Measurements from ENCODE around the gene GRIP2. TPM values are rescaled to one million over a fixed set of nuclear protein-coding genes. Genes with fewer than 3 reads are reported as not detected.

The GRIP2 gene
- polyA plus RNA-seq, 4 donors, result 0.97 to 1.2 (median 1.1) TPM

DNA sequence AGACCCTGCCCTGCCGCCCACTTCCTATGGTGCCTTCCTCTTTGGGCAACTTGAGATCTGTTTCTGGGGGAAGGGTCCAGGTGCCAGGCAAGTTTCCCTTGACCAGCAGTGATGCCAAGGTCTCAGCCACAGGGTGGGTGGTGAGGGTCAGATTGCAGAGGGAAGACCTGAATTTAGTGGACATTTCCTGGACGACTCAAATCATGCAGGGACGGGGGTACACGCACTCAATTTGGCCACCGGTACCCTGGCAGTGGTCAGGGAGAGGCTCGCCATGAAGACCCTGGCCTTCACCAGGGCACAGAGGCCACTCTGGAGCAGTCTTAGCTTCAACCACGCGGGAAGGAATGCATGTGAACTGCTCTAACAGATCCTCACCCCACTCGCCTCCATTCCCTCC lies 1.5 kb upstream of the GRIP2 start:
- no peak for DNase-seq (ENCODE audit: low read depth in 4 of 4, low spot score in 3 of 4)

DNA sequence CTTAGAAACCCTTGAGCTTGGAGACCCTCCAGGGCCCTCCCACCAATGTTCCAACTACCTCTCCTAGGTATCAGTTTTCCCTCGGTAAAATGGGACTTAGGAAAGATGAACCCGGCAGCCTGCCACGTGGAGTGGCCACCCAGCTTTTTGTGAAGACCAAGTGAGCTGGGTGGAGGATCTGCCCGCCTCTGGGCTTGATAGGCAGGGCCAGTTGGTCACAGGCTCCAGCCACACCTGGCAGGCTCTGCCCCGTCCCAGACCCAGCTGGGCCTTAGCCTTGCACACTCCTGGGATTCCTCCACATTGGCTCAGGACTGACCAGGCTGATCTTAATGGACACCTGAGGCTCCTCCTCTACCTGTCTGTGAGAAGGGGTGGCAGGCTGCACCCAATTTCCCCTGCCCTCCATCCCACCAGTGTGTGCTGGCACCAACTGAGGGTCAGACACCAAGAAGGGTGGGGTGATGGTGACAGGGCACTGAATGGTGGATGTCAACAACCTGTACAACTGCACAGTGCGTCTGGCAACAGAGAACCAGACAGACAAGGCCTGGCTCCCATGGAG lies 761 bp upstream of the GRIP2 start:
- DNase-seq (ENCODE audit: low read depth in 4 of 4, low spot score in 3 of 4), result no peak

DNA sequence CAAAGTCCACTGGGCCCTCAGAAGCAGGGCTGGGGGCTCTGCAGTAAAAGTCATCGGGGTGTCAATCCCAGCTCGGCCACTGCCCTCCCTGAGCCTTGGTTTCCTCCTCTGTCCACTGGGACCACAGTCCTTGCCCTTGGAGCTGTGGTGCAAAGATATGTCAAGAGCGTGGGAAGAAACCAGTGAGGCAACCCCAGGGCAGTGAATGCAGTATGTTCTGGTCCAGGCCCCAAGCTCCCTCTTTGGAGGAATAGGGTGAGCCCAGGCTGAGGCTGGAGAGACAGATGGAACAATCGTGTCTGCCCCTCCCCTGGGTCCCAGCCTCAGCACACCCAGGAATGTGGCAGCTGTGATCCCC lies 779 bp downstream of the GRIP2 start:
- no peak for DNase-seq (ENCODE audit: low read depth in 4 of 4, low spot score in 3 of 4)

DNA sequence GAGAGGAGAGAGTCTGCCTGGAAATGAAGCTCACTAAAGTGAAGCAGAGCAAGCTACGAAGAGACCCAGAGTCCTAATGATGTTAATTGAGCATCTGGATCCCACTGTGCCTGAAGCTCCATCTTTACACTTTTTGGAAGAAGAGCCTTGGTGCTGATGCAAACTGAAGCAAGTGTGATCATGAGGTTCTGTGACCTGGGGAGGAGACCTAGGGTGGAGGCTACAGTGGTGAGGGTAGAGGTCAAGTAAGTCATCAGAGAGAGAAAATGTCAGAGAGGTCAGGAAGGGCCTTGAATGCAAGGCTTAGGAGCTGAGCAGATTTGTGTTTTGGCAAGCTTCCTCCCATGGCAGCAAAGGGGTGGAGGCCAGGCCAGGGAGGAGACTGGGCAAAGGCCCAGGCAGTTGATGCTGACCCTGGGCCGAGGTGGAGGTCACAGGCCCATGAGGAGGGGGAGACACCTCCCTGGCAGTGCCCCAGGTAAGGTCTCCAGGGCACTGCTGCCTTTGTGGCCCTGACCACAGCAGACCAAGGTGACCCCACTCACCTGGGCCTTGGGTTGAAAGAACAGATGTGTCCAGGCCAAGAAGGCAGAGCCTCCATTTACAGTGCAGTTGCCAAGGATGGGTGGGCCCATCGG lies 1.6 kb downstream of the GRIP2 start:
- no peak for DNase-seq (ENCODE audit: low read depth in 4 of 4, low spot score in 3 of 4)

DNA sequence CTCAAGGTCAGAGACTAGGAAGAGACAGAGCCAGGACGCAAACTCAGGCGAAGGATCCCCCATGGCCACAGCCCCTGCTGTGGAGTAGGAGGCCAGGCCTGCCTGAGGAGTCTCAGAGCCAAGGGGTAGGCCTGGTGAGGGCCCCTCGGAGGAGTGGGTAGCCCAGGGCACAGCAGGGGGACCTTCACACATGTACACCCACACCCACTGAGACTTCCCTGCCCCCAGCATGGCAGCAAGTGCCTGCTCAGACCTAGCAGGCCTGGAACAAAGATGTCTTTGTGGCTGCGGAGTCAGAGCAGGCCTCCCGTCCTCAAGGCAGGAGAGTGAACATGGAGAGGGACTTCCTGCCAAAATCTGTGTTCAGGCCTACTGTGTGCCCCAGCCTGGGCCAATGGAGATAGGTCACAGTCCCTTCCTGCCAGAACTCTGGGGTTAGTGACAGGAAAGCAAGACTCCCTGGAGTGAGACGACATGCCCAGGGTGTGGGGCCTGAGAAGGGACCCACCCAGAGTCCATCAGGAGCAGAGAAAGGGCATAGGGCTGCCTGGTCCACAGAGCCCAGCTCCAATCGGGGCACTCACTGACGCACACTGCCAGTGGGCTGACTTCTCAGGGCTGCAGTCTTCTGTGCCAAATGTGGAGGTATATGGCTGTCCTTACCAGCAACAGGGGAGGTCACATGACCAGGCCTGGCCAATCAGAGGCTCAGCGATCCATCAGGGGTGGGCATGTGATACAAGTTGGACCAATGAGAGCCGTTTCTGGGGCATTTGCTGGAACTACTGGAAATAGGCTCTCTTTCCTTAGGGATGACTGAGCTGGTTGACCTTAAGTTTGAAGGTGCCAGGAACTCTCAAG lies 2.3 kb downstream of the GRIP2 start:
- DNase-seq (ENCODE audit: low read depth in 4 of 4, low spot score in 3 of 4), result no peak

DNA sequence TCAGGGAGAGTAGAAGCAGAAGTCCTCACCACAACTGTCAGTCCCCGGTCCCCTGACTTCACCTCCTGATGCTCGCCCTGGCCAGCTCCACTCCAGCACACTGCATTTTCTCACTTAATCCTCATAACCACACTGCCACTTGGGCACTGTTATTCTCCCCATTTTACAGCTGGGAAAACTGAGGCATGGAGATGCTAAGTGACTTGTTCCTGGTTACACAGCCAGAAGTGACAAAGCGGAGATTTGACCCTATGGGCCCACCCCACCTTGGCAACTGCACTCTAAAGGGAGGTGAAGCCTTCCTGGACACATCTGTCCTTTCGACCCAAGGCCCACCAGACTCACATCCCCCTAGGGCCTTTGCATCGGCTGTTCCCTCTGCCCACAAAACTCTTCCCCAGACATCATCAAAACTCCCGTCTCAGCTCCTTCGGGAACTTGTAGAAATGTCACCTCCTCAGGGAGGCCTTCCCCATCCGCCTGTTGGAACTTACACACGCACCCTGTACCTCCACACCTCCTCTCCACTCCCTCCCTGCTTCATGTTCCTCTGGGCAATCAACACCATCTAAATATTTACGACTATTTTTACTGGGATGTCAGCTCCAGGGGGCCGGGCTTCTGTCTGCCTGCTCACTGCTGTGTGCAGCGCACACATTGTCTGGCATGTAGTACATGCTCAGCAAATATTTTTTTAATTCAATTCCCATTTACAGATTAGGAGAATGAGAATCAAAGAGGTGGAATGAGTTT lies 3.1 kb downstream of the GRIP2 start:
- no peak for DNase-seq (ENCODE audit: low read depth in 4 of 4, low spot score in 3 of 4)

DNA sequence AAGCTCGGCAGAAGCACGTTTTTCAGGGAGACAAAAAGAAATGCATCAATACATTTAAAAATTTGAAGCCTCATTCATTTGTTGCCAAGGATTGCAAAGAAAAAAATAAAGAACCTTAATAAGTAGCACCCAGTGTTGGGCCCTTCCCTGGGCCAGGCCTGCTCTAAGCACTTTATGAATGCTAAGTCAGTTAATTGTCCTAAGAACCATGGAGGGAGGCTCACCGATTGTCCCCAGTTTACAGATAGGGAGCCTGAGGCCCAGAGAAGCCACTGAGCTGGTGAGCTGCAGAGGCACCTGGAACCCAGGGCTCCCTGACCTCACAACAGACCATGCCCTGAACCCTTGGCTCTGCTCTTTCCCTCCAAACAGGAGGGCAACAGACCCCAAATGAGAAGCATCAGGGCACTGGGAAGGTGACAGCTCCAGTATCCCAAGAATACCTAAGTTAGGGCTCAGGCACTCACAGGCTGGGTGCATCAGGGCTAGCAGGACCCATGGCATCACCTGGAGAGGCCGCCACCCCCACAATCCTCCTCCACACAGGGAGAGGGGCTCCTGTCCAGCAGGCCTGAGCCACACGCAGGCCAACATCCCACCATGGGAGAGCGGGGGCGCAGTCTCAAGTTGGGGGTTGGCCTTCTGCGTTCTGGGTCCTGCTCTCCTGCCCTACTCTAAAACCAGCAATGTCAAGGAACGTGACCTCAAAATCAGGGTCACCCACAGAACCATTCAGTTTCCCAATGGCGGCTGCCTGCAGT lies 3.9 kb downstream of the GRIP2 start:
- no peak for DNase-seq (ENCODE audit: low read depth in 4 of 4, low spot score in 3 of 4)

DNA sequence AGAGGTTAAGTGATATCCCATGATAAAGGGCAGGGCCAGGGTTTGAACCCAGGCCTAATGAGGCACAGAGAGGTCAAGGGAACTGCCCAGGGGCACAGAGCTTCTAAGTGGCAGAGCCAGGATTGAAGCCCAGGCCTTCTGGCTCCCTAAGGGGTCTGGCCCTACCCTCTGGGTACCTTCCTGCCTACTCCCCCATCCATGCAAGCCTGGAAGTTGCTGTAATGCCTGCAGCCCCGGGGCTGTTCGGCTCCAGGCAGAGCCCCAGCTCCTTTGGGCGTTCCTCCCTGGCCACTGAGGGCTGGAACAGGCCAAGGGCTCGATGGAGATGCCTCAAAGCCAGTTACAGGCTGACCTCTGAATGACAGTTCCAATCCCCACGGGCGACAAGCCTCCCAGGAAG lies 4.5 kb downstream of the GRIP2 start:
- no peak for DNase-seq (ENCODE audit: low read depth in 4 of 4, low spot score in 3 of 4)

DNA sequence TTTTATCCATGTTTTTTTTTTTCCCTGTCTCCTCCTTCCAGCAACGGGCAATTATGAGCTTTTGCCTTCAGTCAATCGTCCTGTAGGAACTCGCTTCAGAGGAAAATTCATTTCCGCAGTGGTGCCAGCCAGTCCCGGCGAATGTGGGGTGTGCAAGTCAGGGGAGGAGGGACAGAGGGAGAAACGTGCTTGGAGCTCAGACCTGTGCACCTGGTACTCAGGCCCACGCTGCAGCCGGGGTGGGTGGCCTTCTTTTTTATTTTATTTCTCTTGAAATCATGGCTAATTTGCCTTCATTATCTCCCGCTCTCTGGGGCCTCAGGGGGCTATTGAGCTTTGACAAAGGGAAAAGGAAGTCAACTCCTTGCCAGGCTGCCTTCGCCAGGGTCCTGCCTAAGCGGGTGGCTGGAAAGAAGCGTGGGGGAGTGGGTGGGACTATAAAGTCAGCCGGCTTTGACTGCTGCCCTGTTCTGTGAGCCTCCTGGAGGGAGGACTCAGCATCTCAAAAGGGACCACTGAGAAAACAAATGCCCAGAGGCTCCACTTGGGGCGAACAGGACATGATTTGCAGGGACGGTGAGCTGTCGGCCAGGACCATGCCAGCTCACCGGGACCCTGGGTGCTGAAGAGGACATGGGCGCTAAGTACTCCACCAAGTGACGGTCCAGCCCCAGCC lies 5.5 kb downstream of the GRIP2 start:
- no peak for DNase-seq (ENCODE audit: low read depth in 4 of 4, low spot score in 3 of 4)

DNA sequence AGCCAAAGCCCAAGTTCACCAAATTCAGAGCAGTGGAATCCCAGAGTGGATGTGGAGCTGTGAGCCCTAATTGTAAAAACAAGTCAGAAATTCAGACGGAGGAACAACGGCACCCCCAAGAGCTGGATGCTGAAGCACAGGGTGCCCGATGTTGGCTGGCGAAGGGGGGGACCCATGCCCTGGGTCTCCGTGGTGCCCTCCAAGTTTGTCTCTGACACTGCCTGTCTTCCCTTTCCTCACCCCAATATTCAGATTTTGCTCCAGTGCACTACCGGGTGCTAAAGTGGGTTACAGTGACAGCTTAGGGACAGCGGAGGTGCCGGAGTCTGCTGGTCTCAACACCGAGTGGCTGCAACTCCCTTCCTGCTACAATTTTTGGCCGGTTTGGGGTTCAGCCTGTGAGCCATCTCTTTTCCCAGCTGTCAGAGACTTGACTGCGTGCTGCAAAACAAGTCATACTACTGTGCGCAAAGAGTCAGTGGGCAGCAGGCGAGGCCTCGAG lies 6.6 kb downstream of the GRIP2 start:
- no peak for DNase-seq (ENCODE audit: low read depth in 4 of 4, low spot score in 3 of 4)

DNA sequence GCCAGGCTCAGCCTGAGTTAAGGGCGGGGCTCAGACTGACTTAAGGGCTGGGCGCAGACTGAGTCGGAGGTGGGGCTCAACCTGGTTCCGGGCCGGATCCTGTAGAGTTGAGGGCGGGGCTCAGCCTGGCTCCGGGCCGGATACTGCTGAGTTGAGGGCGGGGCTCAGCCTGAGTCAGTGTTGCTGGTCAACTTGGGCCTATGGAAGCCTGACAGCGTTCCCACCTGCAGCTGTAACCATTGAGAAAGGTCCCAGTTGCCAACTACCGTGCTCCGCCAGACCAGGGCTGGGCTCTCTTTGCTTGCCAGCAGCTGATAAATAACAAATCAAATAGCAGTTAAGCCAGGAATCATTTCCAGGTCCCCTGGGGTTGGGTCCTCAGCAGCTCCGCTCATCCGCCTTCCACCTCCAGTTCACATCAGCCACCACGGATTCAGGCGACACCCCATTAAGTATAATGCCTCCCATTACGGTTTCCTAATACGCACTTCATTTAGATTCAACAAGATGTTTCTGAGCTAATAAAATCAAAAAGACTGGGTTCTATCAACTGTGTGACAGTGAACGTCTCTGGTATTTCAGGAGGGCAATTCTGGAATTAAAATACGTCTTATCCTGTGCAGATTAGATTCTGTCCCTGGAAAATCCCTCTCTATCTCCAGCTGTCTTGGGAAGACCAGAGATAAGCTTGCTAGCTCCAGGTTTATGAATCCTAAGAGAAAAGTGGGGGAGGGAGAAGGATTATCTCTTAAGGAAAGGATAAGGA lies 7.3 kb downstream of the GRIP2 start:
- no peak for DNase-seq (ENCODE audit: low read depth in 4 of 4, low spot score in 3 of 4)

DNA sequence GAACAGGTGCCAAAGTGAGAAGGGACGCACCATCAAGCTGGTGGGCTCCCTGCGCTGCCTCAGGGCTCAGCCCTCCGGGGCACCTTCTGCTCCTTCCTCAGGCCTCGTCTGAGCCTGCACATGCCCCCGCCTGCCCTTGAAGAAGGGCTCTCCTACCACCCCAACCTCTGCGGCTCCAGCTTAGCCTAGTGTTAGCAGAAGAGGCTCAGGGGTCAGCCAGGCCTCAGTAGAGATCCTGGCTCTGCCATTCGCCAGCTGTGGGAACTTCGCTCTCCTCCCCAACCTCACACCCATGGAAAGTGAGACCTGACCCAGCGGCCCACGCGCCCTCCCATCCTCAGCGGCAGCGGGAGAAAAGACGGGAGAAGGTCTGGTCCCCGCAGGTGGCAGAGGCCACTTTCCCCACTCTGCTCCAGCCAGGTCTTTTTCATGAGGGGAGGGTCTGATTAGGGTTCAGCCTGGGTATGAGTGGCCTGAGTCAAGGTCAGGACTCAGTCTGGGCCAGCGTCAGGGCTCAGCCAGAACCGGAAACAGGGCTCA lies 8.2 kb downstream of the GRIP2 start:
- no peak for DNase-seq (ENCODE audit: low read depth in 4 of 4, low spot score in 3 of 4)

DNA sequence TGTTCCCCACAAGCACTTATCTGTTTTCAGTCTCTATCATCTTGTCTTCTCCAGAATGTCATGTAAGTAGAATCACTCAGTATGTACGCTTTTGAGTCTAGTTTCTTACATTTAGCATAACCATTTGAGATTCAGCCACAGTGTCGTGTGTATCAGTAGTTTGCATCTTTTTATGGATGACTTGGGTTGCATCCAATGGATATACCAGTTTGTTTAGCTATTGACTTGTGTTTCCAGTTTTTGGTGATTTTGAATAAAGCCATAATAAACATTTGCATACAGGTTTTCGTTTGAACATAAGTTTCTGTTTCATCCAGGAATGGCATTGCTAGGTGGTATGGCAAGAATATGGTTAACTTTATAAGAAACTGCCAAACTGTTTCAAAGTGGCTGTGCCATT lies 12.1 kb downstream of the GRIP2 start:
- DNase-seq (ENCODE audit: low read depth in 4 of 4, low spot score in 3 of 4), result no peak

DNA sequence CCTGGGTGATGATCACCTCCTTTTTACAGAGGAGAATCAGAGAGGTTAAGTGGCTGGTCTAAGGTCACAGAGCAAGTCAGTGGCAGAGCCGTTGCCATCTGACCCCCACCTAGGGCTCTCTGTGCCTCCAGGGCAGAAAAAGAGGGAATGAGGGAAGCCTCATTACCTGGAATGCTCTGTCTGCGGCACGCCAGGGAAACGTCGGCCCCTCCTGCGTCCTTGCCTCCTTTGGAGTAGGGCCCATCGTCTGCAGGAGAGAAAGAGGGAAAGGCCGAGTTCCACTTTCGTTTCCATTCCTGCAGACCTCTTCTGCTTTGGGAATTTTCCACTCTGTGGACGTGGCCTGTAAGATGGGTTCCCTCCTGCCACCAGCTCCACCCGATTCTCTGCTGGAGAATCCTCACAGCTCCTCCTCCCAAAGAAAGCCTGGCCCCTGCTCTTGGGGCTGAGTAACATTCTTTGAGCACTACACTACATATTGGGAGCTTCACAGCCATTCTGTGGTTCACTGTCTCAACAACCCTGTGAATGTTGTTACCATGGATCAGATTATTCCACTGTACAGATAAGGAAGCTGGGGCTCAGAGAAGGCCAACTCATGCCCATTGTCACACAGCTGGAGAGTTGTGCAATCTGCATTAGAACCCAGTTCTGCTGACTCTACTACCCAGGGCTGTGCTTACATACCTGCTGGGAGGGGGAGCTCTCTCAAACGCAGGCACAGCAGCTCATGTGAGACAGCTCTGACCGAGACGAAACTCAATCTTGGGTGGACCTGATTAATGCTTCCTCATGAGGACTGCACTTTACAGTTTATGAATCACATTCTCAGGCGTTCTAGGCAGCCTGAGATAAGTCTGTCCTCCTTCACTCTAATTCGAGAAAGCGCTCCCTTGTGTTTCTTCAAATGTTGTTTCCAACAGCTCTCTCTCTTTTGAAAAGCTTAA lies 14.2 kb downstream of the GRIP2 start:
- no peak for DNase-seq (ENCODE audit: low read depth in 4 of 4, low spot score in 3 of 4)

DNA sequence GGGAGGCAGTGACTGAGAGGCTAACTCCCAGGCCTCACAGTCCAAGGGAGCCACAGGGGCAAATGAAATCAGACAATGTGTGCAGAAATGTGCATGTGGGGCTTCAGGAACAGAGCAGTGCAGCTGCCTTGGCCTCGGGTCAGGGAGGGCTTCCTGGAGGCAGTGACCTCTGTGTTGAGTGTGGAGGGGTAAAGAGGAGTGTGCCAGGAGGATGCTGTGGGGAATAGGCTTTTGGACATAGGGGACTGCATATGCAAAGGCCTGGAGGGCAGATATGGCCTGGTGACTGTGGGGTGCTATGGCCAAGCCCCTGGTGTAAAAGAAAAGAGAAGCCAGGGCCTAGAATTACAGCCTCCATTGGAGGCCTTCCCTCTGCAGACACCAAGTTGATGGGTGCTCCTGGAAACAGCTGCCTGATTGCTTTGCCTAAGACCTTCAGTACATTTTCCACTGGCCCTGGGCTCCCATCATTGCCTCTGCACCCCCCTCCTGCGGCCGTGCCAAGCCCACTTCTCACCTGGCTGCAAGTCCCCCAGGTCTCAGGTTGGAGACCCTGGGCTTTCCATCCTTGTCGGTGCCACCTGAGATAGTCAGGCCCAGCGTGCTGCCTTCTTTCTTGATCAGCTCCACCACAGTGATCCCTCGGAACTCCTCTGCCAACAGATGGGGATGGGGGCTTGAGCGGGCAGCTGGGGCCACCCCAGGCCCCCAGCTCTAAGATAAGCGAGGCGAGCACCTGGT lies 15.1 kb downstream of the GRIP2 start:
- DNase-seq (ENCODE audit: low read depth in 4 of 4, low spot score in 3 of 4), result no peak

DNA sequence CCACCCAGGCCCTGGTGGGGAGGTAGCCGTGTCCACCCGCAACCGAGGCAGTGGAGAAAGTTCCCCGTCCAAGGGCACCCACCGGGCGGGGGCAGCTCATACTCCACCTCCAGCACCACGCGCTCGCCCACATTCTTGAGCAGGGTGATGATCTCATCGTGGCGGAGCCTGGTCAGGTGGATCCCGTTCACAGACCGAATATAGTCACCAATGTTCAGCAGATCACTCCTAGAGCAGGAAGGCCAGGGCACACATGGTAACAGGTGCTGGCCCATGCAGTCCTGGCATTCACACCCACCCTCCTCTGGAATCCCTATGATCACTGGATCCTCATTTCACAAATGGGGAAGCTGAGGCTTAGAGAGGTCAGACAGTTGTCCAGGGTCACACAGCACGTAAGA lies 15.8 kb downstream of the GRIP2 start:
- no peak for DNase-seq (ENCODE audit: low read depth in 4 of 4, low spot score in 3 of 4)

DNA sequence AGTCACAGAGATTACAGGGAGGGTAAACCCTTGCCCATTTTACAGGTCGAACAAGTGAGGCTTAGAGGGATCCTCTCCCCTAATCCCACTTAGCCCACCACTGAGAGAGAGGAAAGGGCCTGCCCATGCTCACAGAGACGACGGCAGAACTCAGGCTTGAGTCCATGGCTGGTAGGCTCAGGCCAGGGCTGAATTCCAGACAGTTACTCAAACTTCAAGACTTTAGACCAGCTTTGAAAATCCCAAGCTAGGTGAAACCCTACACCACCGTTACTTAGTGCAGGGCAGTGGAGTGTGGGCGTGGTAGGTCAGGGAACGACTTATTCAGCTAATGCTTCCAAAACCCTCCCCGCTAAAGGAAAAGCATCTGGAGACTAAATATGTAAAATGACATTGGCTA lies 16.4 kb downstream of the GRIP2 start:
- no peak for DNase-seq (ENCODE audit: low read depth in 4 of 4, low spot score in 3 of 4)

All from right renal pelvis (tissue), 4 donors.